COLO668 (cell line): ENCODE measurements around the gene NUP210L.

Source experiments
- DNase-seq: peaks from one replicate; lab custom pipeline; 2025; ENCODE audit not compliant: unreplicated experiment; lab: John Stamatoyannopoulos, UW

NUP210L gene

GRCh38 chr1:154154534-154155191 is at the start of gene NUP210L:
Gene NUP210L (minus strand): TSS chr1:154155073.
- no peak for DNase-seq

DNA sequence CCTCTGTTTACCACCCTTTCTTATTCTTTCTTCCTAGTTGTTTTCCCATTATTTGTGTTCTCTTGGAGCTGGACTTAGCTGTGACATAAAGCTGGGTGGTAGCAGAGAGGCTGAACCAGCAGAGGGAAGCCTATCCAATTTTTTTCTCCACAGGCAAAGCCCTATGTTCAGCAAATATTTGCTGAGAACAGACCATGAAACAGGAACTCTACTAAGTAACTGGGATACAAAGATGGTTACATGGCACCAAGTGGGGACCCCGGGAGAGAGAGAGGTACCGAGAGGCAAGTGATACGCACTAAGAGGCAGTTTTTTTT is 44.6 kb upstream of the NUP210L start:
- no peak for DNase-seq

DNA sequence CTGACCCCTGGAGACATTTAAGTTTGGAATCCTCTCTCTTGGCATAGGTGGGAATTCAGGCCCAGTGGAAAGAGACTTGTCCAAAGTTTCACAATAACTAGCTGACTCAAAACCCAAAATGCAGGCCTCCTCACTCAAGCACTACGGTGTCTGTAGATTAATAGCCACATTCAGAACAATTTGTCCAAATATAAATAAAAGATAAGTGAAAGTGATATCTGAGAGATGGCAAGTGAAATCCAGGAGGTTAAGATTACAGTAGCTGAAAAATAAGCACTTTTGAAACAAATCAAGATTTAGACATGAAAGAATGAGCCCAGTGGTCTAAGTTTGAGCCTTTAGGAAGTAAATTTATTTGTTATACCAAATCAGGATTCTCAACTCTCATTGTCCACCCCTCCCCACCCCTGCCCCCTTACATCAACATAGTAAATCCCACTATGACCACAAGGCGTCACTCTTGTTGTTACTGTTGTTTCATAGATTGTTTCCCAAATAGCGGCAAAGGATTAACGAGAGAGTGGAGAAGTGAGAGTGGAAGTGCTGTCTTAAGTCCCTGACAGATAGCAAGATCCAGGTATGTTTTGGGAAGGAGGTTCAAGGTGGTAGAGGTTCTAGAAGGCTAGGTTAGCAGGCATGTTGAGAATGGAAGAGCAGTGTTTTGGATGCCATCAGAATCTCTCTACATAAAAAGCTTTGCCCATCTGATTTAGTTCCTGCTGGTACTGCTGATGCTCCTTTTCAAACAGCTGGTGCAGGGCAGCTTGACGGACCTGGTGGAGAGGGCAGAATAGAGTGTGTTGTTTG is 44.1 kb upstream of the NUP210L start:
- peak; percentile 34 for DNase-seq

GRCh38 chr1:154193821-154194220 is 38.9 kb upstream of the NUP210L start:
- peak; percentile 59 for DNase-seq

- no peak for DNase-seq
These were observed 37.6 kb upstream of the NUP210L start for GRCh38 chr1:154192476-154192875.

DNA sequence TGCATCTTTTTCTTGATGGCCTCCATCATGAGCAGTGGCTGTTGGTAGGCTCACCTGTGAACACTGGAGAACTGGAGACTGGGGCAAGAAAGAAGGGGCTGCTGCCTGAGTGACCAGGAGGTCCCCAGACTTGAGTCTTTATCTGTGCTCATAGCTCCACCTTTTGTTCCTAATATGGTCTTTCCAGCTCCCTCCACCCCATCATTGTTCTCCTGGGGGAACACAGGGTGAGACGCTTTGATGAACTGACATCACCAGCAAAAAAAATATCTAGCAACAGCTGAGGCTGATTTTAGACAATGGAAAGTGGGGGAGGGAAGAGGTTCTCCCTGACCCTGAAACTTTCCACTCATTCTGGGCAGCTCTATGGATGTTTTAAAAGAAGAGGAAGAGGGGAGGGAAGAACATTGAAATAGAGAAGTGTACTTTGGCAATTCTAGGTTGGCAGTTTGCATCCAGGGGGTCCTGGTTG is 37.2 kb upstream of the NUP210L start, which contains the start of gene TPM3:
Gene TPM3, minus strand, starts transcription at position 111 of the 472 bp plus-strand sequence. Its CDS starts 82 bp downstream, at position 29.
- DNase-seq = no peak

GRCh38 chr1:154190550-154190949 is 35.7 kb upstream of the NUP210L start:
- no peak for DNase-seq

- DNase-seq = no peak
These were observed 32.1 kb upstream of the NUP210L start for GRCh38 chr1:154186852-154187501.

- peak; percentile 74 for DNase-seq
These were observed 31.3 kb upstream of the NUP210L start for GRCh38 chr1:154186177-154186576.

DNA sequence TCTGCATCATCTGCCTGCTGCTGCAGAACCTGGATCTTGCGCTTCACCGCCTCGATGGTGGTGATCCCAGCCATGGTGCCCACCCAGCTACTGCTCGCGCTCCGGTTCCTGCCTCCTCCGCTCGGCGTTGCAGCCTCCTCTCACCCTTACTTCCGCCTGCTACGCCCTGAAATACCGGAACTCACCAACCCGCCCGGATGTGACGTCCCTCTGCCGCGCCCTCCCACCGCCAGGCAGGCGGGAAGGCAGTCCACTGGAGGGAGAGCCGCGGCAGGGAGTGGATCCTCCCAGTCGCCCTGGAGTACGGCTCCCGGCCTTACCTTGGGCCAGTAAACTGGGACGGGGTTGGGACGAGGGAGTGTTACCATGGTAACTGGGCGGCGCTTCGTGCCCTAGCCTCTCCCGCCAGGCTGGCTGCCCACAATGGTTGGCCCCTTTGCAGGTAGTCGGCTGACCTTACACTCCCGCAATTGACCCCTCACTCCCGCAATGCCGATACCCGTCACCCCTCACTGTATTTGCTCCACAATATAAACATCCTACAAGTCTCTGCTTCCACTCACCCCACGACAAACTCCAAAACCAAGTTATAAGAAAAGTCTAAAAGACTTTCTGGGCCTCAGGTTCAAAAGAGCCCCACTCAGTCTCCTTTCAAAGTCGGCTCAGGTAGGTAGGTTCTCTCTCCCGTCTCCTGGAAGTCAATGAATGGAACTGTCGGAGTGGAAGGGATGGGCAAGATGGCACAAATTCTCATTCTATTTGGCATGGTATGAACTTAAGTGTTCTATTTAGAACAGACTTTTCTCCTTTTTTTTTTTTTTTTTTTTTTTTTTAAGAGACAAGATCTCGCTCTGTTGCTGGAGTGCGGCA is 28.4 kb upstream of the NUP210L start:
- DNase-seq = peak; percentile 99

DNA sequence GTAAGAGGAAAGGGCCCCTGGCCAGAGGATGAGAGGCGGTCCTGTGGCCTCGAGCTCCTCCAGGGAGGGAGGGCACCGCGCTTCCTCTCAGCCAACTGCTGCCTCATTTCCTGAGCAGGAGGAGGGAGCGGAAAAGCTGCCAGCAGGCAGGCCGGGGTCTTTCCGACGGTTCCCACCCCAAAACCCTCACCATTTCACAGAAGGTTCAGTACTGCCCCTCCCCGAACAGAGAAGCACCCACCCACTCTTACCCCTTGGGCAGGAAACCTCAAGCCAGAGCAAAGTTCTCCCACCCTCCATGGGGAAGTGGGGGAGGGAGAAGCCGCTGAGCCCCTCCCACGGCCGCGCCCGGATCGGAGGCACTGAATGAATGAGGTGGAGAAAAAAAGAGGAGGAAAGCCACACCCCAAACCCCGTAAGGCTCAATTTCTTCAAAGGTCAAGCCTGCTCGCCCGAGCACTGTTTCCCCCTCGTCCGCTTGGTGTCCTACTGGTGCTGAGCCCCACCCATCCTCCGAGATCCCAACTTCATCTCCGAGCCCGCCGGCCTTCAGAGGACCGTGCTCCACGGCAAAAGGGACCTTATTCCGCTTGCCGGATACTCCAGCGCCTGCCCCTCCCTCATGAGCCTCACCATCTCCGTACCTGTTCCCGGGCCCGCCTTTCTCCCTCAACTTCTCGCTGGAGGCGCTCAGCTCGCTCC is 27.6 kb upstream of the NUP210L start:
- peak; percentile 58 for DNase-seq

GRCh38 chr1:154181944-154182343 is 27.1 kb upstream of the NUP210L start:
- no peak for DNase-seq

DNA sequence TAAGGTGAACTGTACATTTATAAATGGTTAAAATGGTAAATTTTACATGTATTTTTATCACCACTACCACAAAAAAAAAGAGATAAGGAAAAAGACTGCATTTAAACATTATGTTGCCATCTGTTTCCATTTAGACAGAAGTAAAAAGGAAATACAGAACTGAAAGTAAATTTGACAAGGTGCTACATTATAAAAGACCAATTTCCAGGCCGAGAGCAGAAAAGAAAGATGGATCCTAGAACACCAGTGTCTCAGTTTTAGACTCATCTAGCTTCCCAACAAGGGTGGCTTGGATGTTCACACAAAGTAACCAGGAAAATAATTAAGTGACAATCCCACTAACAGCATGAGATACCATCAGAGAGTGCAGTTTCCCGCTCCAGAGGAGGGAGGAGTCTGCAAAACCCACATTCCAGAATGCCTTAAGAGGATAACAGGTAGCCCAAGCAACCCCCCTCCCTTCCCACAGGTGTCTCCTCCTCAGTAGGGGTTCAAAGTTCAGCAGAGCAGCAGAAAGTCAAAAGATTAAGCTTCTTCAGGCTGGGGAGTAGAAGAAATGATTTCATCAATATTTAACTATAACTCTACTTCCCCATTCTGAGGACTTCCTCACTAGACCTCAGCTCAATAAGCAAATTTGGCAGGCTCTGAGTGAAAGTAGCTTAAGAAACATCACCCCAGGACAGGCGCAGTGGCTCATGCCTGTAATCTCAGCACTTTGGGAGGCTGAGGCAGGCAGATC is 25.2 kb upstream of the NUP210L start:
- no peak for DNase-seq

- no peak for DNase-seq
These were observed 24.3 kb upstream of the NUP210L start for GRCh38 chr1:154178911-154179811.

- no peak for DNase-seq
These were observed 23.1 kb upstream of the NUP210L start for GRCh38 chr1:154178013-154178412.

DNA sequence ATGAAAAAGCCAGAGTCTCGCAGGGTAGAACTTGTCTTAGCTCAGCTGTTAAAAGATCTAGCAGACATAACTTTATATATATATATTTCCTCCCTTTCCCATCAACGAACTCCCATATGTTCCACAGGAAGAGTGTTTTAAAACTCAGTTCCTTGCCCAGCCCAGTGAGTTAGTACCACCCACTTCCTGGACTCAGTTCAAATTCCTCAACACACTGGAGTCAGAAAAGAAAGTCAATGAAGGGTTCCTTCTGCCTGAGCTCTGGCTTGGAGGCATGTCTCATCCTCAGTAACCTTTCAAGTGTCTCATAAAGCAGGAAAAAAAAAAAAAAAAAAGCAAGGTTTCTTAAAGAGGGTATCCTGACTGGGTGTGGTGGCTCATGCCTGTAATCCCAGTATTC is 21.5 kb upstream of the NUP210L start:
- no peak for DNase-seq

DNA sequence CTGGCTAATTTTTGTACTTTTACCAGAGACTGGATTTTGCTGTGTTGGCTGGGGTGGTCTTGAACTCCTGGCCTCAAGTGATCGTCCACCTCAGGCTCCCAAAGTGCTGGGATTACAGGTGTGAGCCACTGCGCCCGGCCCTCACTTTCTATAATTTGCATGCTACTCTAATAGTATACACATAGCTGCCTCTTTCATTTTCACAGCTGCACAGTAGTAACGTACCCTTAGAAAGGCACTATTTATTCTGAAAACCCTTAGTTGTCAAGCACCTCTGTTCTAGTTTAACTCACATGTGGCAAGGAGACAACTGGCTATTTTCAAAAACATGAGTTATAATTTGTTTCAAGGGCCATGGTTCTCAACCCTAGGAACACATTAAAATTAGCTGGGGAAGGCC is 19.8 kb upstream of the NUP210L start:
- no peak for DNase-seq

- DNase-seq = no peak
These were observed 17.0 kb upstream of the NUP210L start for GRCh38 chr1:154171880-154172279.

GRCh38 chr1:154171223-154171583 is 16.3 kb upstream of the NUP210L start:
- DNase-seq = no peak
